Measurements from ENCODE around the gene SLC7A7. TPM values are rescaled to one million over a fixed set of nuclear protein-coding genes. Genes with fewer than 3 reads are reported as not detected.

SLC7A7 gene
- total and polyA plus RNA-seq, 2 of the 13 experiments (the other 11 are each of a cell fraction or from before 2014, with no cell fraction given), result 0.13 to 0.63 TPM

DNA sequence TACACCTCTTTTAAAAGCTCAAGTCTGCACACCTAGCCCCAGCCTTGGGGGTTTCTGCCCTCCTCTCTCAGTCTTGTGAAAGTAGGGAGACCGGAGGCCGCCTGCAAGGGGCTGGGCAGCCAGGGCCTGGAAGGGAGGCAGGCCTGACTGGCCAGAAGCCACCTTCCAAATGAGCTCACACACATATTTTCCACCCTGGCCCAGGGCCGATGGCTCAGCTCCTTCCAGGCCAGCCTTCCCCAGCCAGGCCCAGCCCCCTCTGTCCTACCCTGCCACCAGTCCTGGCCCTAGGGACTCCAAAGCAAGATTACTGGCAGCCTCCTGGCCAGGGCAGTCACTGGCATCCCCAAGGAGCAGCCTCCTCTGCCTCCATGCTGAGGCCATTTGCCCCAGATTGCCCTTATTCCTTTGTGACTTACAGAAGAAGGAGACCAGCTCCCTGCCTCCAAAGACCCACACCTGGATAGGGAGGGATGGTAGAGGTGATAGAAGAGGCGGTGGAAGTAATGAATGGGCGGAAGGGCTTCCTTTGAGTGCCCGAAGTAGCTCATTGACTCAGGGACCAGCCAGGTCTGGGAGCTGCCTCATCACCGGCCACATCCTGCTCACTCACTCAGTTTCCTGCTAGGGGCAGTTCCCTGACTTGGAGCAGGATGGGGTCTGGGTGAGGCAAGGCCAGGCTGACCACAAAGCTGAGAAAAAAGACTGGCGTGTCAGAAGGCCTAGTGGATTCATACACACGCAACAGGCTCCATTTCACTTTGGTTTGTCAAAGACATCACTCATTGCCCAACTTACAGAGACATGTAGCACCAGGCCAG is 35.9 kb upstream of the SLC7A7 start (continued):
- TF ChIP-seq, protein P1, sequence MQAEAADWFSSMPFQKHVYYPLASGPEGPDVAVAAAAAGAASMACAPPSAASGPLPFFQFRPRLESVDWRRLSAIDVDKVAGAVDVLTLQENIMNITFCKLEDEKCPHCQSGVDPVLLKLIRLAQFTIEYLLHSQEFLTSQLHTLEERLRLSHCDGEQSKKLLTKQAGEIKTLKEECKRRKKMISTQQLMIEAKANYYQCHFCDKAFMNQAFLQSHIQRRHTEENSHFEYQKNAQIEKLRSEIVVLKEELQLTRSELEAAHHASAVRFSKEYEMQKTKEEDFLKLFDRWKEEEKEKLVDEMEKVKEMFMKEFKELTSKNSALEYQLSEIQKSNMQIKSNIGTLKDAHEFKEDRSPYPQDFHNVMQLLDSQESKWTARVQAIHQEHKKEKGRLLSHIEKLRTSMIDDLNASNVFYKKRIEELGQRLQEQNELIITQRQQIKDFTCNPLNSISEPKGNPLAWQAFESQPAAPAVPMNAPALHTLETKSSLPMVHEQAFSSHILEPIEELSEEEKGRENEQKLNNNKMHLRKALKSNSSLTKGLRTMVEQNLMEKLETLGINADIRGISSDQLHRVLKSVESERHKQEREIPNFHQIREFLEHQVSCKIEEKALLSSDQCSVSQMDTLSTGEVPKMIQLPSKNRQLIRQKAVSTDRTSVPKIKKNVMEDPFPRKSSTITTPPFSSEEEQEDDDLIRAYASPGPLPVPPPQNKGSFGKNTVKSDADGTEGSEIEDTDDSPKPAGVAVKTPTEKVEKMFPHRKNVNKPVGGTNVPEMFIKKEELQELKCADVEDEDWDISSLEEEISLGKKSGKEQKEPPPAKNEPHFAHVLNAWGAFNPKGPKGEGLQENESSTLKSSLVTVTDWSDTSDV (CRISPR knock-in tag; IDR thresholded peaks at IDR 0.05), result no peak

DNA sequence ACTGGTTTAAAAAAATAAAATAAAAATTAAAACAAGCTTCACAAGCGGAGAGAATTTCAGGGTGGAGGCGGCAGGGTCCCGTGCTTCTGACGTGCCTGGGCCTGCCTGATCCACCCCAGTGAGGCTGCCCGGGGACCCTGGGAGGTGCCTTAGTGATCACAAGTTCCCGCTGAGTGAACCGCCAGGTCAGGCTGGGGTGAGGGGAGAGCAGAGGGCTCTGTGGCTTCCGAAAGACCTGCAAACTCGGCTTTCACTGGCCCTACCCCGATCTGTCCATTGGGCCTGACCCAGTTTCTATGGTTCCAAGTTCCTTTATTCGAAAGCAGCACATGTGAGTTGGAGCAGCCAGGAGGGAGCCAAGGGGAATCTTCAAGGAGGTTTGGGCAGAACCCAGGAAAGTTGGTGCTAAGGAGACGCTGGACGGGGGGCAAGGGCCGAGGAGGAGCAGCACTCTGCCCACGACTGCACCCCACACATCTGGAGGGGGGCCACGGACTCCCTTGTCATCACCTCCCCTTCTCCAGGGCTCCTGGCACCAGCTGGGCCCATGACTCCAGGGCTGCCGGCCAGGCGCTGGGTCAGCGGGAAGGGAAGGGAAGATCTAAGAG is 34.1 kb upstream of the SLC7A7 start:
- DNase-seq (ENCODE audit: low spot score) (no peak), ATAC-seq (no peak), FAIRE-seq (no peak)
- POLR2A ChIA-PET, result interaction anchor here (0.8 to 1.9 kb wide), 5 partner anchors 12 to 83 kb away, joined by 3 to 5 read pairs (median 3); partner anchors contain the start of genes MRPL52 and OXA1L
- Histone ChIP-seq H3K4me2 (ENCODE audit: low read depth, low read length) (no peak overlapping the region), H3K27me3 (ENCODE audit: control insufficient read depth in 1 of 2, insufficient read depth in 2 of 2, low read length in 2 of 2) (peaks cover 7 to 45% of the 10 kb centered on the region in 2 experiments; a peak in 4 of 5 replicates), H3K27ac (ENCODE audit: extremely low read length, insufficient read depth, low read length) (no peak overlapping the region), H3K4me3 (replicated peaks in 1 of 3; ENCODE audit: insufficient read depth in 1 of 3, low read depth in 2 of 3, low read length in 3 of 3) (no peak overlapping the region), H3K9me3 (ENCODE audit: low read length) (no peaks in the 10 kb centered on the region), H4K20me1 (ENCODE audit: insufficient read depth, low read length) (no peaks in the 10 kb centered on the region), H3K36me3 (replicated peaks in 1 of 2; ENCODE audit: control insufficient read depth in 1 of 2, insufficient read depth in 2 of 2, low read length in 2 of 2) (no peaks in the 10 kb centered on the region), H2AFZ (ENCODE audit: low read length) (no peak overlapping the region), H3K79me2 (ENCODE audit: insufficient read depth, low read length) (no peaks in the 10 kb centered on the region), H3K9ac (ENCODE audit: insufficient read depth, low read depth, low read length) (no peak overlapping the region), H3K4me1 (ENCODE audit: insufficient read depth, low read length) (peaks cover 33% of the 10 kb centered on the region)
- in situ Hi-C loops (cut with HindIII; ENCODE audit: extremely low pct_ligation_motif_present, low pct_unique_long_range_greater_than_20kb), result loop anchor here (5.0 kb wide), 1 partner anchor 292 kb away; no protein-coding TSS in a partner anchor
- 48% methylated on average over 19 of the region's 19 CpGs for WGBS (ENCODE audit: low lambda C conversion rate)
- CTCF ChIA-PET (ENCODE audit: low intra/inter-chr PET ratio, low total read pairs), result interaction anchor here (1.5 to 1.9 kb wide), 2 partner anchors 72 to 292 kb away, joined by 6 to 11 read pairs; no protein-coding TSS in a partner anchor
- intact Hi-C loops (cut with micrococcal nuclease; ENCODE audit: unreplicated experiment), result no loop called here
- BruUV-seq (replicated peaks), result no TSS peak
- TF ChIP-seq ZBTB42 (CRISPR knock-in tag; IDR thresholded peaks at IDR 0.05), result no peak
- TF ChIP-seq, protein P2, sequence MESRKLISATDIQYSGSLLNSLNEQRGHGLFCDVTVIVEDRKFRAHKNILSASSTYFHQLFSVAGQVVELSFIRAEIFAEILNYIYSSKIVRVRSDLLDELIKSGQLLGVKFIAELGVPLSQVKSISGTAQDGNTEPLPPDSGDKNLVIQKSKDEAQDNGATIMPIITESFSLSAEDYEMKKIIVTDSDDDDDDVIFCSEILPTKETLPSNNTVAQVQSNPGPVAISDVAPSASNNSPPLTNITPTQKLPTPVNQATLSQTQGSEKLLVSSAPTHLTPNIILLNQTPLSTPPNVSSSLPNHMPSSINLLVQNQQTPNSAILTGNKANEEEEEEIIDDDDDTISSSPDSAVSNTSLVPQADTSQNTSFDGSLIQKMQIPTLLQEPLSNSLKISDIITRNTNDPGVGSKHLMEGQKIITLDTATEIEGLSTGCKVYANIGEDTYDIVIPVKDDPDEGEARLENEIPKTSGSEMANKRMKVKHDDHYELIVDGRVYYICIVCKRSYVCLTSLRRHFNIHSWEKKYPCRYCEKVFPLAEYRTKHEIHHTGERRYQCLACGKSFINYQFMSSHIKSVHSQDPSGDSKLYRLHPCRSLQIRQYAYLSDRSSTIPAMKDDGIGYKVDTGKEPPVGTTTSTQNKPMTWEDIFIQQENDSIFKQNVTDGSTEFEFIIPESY (CRISPR knock-in tag; IDR thresholded peaks at IDR 0.05), result peak; percentile 64
- TF ChIP-seq KAT7 (CRISPR knock-in tag; IDR thresholded peaks at IDR 0.05; ENCODE audit: borderline replicate concordance), result no peak
- 0 out of 2 replicates have a peak, but pooled peaks have one; percentile 53 for TF ChIP-seq NFATC3 (CRISPR knock-in tag; IDR thresholded peaks at IDR 0.05)
- TF ChIP-seq, protein P3, sequence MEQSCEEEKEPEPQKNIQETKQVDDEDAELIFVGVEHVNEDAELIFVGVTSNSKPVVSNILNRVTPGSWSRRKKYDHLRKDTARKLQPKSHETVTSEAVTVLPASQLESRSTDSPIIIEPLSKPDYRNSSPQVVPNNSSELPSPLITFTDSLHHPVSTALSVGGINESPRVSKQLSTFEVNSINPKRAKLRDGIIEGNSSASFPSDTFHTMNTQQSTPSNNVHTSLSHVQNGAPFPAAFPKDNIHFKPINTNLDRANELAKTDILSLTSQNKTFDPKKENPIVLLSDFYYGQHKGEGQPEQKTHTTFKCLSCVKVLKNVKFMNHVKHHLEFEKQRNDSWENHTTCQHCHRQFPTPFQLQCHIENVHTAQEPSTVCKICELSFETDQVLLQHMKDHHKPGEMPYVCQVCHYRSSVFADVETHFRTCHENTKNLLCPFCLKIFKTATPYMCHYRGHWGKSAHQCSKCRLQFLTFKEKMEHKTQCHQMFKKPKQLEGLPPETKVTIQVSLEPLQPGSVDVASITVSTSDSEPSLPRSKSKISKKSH (CRISPR knock-in tag; IDR thresholded peaks at IDR 0.05; ENCODE audit: borderline replicate concordance), result peak; percentile 61; the same call in 1 of the 2 replicates
- no peak for TF ChIP-seq NRL (CRISPR knock-in tag; IDR thresholded peaks at IDR 0.05; ENCODE audit: borderline replicate concordance)
- TF ChIP-seq ZNF430 (CRISPR knock-in tag; IDR thresholded peaks at IDR 0.05), result no peak
- TF ChIP-seq FOSL2 (CRISPR knock-in tag; IDR thresholded peaks at IDR 0.05), result no peak

Data from HepG2 (cell line).